HG02759 (cell line): ENCODE measurements around the gene PPP1CA.
"Not testable (repeated sequence)": the region's sequence is repeated elsewhere in the genome, so short reads cannot be mapped to it uniquely, and the experiment has no call there.

Source experiments
- ATAC-seq: cut with Tn5 transposase; IDR thresholded peaks from one replicate; pipeline ENCODE4 v1.9.1; 2021; ENCODE audit warnings: mild to moderate bottlenecking, moderate library complexity; ENCODE audit not compliant: unreplicated experiment

The PPP1CA gene

DNA sequence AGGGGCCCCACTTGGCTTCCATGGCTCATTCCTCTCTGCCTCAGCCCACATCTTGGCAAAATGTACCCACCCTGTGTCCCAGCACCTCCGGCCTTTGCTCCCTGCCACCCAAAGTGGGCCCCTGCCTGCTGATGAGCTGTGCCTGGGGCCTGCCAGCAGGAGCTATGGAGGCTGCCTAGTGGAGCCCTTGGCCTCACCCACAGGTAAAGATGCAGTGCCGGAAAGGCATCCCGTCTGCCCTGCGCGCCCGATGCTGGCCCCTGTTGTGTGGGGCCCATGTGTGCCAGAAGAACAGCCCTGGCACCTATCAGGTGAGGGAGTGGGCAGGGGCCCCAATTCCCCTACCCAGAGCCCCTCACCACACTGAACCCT lies 3.5 kb upstream of the PPP1CA start:
- ATAC-seq, result no peak

DNA sequence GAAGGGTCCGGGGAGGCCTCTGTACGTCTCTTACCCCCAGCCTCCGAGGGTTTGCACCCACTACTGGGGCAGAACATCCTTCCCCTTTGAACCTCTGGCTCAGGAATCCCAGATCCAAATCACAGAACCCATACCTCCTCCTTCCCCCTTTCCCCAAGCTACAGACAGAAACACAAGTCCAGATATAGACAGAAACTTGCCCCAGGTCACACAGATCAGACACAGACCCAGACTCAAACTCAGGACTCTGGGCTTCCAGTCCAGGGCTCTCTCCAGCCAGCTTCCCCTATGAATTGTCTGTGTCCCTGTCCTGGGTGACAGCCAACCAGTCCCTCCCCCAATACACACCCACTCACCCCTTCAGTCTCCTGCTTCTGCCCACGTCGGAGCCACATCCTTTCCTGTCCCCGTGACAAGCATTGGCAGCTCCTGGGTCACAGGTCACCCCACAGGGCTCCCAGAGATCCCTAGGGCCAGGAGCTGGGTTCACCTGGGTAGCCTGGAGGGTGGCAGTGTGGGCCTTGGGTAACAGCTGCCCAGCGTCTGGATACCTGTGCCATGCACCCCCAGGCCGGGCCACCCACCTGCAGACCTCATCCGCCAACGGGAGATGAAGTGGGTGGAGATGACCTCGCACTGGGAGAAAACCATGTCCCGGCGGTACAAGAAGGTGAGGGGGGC lies 3.0 kb upstream of the PPP1CA start:
- no peak for ATAC-seq

DNA sequence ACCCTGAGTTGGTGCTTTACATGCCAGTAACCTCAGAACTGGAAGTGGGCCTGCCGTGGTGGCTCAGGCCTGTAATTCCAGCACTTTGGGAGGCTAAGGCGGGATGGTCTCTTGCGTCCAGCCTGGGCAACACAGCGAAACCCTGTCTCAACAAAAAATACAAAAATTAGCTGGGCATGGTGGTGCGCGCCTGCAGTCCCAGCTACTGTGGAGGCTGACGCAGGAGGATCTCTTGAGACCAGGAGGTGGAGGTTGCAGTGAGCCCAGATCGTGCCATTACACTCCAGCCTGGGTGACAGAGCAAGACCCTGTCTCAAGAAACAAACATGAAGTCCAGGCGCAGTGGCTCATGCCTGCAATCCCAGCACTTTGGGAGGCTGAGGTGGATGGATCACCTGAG lies 1.4 kb upstream of the PPP1CA start:
- ATAC-seq, result not testable (repeated sequence)

DNA sequence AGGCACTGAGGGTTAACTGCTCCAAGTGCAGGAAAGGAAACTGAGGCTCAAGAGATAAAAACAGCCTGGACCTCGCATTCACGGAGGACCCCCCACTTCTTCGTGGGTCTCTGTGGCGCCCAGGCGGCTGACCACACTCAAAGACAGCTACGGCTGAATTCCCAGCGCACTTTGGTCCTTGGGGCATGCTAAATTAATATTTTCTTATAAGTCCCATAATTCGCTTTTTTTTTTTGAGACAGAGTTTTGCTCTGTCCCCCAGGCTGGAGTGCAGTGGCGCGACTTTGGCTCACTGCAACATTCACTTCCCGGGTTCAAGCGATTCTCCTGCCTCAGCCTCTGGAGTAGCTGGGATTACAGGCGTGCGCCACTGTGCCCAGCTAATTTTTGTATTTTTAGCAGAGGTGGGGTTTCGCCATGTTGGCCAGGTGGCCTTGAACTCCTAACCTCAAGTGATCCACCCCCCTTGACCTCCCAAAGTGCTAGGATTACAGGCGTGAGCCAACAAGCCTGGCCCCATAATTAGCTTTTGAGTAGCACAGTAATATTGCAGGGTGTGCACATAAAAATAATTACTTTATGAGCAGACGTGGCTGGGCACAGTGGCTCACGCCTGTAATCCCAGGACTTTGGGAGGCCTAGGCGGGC lies 658 bp upstream of the PPP1CA start:
- not testable (repeated sequence) for ATAC-seq

DNA sequence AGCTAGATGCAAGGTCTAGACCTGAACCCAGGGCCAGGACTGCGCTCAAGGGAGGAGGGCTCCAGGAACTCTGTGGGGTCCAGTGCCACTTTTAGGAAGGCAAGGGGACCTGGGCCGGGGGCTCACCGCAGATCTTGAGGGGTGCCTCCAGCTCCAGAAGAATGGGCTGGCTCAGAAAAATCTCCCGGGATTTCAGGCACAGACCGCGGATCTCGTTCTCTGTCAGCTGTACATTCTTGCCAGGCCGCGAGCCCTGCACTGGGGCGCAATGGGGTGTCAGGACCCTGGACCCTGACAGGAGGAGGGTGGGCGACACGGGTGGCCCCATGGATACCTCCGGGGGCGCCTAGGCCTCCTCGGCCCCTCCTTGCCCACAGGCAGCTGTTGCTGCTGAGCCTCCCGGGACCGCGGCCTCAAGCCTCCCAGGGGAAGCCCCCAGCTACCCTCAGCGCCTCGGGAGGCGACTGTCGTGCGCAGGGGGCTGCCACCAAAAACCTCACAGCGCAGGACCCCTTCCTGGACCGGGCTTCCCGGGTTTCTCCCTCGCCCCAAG lies 640 bp downstream of the PPP1CA start:
- peak; percentile 10 for ATAC-seq

DNA sequence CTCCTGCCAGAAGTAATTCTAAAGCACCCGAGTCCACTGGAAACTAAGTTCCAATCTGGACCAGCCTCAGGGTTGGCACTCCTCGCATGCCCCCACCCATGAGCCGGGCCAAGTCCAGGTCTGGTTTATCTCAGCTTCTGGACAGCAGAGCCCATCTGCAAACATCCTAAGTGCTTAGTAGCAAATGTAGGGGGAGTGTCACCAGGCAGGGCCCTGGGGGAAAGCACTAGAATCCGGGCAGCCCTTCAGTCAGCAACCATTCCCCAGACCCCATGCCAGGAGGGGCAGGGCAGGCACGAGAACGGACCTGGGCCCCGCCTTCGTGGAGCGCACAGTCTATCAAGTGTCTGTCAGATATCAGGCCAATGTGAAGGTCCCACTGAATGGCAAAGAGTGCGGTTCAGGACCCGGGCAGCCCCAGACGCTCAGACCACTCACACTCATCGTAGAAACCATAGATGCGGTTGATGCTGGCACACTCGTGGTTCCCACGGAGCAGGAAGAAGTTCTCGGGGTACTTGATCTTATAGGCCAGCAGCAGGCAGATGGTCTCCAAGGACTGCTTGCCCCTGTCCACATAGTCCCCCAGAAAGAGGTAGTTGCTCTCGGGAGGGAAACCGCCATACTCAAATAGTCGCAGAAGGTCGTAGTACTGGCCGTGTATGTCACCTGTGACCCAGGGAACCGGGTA lies 1.3 kb downstream of the PPP1CA start:
- ATAC-seq, result no peak

DNA sequence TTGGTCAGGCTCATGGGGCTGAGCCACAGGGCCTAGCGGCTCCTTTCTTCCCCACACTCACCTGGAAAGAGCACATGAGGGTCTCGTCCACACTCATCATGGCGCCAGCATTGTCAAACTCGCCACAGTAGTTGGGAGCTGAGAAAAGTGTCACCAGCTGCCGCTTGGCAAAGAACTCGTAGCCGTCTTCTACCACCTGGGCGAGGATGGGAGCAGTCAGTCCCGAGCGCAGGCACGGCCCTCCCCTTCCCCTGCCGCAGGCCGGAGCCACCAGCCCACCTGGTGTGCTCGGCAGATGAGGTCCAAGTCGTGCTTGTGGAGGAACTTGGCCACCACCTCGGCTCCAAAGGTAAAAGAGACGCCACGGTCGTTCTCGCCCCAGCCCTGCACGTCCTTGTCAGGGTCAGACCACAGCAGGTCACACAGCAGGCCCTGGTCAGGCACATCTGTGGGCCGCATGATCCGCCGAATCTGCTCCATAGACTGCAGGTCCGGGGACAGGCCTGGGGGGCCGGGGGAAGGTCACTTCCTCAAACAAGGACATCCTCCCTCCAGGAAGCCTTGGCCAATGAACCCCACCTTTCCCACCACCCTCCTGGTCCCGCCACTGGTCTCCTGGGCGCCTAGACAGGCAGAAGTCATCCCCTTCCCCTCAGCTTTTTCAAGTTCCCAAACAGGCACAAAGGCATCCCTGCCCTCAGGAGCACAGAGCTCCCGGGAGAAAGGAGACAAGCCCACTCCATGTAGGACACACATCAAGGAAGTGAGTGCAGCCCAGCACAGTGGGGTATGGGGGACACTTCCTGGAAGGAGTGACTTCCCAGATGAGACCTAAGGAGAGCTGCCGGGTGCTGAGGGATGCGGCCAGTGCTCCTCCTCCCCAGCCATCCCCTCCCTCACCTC lies 2.7 kb downstream of the PPP1CA start:
- no peak for ATAC-seq

DNA sequence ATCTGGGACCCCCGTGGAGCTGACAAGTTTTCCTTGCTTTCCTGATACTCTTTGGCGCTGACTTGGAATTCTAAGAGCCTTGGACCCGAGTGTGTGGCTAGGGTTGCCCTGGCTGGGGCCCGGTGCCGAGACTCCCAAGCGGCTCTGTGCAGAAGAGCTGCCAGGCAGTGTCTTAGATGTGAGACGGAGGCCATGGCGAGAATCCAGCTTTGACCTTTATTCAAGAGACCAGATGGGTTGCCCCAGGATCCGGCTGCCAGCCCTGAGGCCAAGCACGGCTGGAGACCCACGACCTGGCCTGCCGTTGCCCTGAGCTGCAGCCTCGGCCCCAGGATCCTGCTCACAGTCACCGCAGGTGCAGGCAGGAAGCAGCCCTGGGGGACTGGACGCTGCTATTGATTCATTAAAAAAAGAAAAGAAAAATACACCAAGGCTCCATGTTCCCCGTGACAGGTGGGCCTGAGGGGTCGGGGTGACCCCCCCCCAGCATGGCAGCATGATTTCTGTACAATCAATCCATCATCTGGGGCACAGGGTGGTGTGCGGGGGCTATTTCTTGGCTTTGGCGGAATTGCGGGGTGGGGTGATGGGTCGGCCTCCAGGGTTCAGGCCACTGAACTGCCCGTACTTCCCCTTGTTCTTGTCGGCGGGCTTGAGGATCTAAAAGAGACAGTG lies 3.5 kb downstream of the PPP1CA start:
- ATAC-seq, result no peak

DNA sequence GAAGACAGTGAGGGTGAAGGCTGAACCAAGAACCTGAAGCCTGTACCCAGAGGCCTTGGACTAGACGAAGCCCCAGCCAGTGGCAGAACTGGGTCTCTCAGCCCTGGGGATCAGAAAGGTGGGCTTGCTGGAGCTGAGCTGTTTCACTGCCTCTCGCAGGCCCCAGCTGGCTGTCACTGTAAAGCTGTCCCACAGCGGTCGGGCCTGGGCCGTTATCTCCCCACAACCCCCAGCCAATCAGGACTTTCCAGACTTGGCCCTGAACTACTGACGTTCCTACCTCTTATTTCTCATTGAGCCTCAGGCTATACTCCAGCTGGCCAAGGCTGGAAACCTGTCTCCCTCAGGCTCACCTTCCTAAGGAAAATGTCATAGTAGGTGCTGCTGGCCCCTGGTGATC lies 4.1 kb downstream of the PPP1CA start:
- ATAC-seq, result no peak

DNA sequence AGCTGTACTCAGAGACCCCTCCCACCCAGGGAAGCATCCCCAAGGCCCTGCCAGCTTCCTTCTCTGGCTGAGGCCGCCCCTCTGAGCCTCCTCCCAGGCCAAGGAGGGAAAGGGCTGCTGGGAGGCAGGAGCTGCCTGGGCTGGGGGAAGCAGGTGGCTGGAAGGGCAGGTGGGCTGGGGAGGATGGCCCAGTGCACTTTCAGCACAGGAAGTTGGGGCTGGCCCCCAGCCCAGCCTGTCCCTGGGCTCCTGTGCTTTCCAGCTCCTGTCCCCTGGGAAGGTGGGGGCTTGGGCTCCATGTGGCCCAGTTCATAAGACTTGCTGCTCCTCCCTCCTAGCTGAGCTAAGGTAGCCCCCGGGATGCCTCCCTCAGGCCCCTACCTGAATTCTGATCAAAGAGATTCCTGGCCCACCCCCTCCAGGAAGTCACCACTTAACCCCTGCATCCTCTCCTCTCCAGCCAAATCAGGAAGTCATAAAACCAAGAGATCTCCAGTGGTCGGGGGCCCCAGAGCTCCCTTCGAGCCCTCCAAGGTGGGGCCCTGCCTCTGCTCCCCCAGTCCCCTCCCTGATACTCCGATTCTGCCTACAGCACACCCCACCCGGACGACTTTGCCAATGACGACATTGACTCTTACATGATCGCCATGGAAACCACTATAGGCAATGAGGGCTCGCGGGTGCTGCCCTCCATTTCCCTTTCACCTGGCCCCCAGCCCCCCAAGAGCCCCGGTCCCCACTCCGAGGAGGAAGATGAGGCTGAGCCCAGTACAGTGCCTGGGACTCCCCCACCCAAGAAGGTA lies 4.9 kb downstream of the PPP1CA start:
- no peak for ATAC-seq

DNA sequence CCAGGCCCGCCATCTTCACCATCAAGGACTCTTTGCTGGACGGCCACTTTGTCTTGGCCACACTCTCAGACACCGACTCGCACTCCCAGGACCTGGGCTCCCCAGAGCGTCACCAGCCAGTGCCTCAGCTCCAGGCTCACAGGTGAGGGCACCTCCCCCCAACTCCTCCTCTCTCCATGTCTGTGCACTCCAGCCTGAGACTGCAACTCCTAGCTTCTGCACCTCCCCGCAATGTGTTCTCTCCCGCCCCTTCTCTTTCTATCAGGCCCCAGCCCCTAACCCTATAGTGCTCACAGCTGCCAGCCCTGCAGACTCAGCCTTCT lies 5.4 kb downstream of the PPP1CA start:
- ATAC-seq, result no peak

DNA sequence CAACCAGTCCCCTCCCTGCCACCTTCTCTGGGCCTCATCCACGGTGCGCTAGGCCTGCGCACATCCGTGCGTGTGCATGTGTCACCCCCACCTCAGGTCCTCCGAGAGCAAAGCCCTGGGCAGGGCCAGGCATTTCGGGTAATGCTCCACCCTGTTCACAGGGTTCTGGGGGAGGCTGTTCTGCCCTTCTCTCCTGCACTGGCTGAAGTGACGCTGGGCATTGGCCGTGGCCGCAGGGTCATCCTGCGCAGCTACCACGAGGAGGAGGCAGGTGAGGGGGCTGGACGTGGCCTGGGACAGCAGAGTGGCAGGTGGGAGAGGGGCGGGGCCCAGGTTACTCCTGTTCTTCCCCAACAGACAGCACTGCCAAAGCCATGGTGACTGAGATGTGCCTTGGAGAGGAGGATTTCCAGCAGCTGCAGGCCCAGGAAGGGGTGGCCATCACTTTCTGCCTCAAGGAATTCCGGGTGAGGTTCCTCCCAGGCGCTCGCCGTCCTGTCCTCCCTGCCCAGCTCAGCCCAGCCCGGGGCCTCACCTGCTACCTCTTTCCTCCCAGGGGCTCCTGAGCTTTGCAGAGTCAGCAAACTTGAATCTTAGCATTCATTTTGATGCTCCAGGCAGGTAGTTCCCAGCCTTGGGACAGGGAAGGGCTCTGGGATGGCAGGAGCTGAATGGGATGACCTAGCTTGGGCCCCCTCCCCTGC lies 6.0 kb downstream of the PPP1CA start:
- no peak for ATAC-seq

DNA sequence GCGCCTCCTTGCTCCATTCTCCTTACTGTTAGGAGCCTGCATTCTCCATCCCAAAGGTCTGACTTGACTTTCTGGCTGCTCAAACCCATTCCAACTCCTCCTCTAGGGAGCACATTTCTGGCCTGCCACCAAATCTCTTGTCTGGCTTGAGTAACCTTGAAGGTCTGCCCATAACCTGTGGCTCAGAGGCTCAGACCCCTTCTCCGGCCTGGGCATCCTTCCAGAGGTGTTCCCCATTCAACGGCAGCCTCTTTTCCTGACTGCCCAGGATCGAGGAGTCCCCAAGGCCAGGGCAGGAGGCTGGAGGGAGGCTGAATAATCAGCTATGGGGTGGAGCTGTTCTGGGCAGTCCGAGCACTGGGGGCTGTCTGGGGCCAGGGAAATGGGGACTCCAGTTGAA lies 7.7 kb downstream of the PPP1CA start:
- ATAC-seq, result no peak

DNA sequence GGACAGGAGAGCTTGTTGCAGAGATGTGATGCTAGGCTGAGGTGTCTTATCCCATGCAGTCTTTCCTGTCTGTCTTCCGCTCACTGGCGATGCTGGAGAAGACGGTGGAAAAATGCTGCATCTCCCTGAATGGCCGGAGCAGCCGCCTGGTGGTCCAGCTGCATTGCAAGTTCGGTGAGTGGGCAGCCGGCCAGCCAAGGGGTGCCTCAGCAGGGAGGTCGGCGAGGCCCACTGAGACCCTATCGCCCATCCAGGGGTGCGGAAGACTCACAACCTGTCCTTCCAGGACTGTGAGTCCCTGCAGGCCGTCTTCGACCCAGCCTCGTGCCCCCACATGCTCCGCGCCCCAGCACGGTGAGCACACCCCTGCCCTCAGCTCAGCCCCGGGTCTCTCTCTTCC lies 8.2 kb downstream of the PPP1CA start:
- no peak for ATAC-seq

DNA sequence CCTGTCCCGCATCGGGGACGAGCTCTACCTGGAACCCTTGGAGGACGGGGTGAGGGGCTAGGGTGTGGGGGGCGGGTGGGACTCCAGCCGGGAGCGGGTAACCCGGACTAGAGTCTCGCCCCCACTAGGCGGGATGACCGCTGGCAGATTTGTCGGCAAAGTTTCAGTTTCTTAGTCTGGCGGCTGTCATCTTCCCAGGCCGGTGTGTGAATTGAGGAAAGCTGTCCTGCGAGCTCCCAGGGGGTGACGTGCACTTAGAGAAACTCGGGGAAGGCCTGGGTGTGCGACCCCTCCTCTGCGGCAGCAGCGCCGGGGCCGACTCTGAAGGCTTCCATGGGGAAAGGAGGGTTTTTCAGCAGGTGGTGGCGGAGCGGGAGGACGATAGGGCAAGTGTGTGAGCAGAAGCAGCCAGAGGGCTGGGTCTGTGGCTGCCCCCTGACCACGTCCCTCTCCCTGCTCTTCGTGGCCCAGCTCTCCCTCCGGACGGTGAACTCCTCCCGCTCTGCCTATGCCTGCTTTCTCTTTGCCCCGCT lies 9.4 kb downstream of the PPP1CA start:
- peak; percentile 33 for ATAC-seq

DNA sequence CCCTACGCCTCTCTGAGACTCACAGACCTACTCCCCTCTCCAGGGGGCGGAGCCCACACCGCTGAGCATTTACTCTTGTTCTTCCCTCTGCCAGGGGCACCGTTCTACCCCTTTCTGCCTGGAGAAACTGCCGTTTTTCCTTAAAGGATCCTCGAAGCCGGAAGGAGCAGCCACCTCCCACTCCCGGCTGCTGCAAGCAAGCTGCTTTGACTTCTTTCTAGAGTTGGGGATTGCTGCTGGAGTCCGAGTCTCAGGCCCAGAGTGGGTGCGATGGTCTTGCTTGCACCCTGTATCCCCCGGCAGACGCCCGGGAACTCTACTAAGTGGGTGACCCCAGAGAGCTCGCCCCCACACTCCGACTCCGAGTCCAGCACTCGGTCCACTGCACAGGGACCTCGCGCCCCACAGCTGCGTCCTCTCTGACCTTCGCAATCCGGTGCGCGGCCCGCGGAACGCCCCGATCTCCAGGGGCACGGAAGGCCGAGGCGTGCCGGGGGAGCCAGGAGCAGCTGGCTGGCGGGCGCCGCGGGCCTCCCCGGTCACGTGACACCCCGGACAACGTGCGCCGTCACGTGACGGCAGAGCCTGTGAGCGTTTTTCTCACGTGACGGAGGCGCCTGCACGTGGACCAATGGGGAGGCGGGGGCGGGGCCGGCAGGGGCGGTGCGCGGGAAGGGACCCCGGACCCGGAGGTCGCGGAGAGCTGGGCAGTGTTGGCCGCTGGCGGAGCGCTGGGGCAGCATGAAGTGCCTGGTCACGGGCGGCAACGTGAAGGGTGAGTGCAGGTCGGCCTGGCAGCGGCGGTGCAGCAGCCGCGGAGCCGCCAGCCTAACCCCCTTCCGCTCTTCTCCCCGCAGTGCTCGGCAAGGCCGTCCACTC lies 10.1 kb downstream of the PPP1CA start, which contains the start of gene RAD9A:
Gene RAD9A, plus strand, starts transcription at position 683 of the 879 bp plus-strand sequence. Its CDS starts 59 bp downstream, at position 742.
- peak; percentile 82 for ATAC-seq

DNA sequence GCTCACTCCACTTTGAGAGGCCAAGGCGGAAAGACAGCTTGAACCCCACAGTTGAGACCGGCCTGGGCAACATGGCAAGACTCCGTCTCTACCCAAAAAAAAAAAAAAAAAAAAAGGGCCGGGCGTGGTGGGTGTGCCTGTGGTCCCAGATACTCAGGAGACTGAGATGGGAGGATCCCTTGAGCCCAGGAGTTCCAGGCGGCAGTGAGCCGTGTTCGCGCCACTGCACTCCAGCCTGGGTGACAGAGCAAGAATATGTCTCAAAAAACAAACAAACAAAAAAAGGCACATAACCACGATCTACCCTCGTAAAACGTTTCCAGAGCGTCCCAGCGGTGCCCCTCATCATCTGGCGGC lies 10.7 kb downstream of the PPP1CA start:
- no peak for ATAC-seq

DNA sequence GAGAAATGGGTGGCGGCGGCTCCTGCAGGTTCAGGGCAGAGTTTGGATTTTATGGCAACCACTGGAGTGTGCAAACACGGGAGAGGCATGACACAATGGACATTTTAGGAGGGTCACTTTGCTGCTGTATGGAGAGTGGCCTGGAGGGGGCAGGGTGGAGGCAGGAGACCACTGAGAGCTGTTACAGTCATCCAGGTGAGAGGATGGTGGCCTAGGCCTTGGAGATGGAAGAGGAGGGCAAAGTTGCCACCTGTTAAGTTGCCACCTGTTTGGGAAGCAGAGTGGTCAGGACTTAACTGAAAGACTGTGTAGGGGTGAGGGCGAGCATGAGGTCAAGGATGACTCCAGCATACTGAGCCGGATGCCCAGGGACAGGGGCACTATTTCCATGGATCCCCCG lies 12.2 kb downstream of the PPP1CA start:
- no peak for ATAC-seq
